HG03064 (cell line): Measurements from ENCODE around the gene PEX14.

Experiments
- ATAC-seq: cut with Tn5 transposase; IDR thresholded peaks from one replicate; pipeline ENCODE4 v1.9.1; 2021; ENCODE audit warnings: low read depth; ENCODE audit not compliant: unreplicated experiment

PEX14 gene

DNA sequence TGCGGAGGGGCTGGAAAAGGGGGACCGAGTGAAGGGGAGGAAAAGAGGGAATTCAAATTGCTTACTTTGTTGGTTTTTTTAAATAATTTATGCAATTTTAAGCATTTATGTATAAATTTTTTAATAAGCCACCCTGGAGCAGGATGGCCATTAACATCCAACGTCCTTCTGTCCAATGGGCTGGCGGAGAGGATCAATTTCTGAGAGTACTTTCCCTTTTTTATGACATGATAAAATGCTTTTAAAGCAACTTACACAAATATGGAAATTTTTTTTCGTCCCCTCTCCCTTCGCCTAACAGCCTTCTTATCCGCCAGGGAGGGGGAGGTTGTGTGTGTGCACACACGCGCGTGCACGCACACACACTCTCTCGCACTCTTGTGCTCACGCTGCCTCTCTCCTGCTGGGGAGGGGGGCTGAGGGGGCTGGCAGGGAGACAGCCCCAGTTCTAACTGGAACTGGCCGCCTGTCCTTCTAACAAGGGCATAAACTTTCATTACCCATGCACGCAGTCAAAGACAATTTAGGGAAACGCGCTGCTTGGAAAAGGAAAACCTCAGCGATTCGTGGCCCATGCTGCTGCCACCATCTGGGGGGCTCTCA, 198.5 kb downstream of the PEX14 start:
- no peak for ATAC-seq

- no peak for ATAC-seq
Observed at GRCh38 chr1:10674222-10674621, 199.5 kb downstream of the PEX14 start.

- no peak for ATAC-seq
Observed at GRCh38 chr1:10674700-10675609, 200.2 kb downstream of the PEX14 start.

DNA sequence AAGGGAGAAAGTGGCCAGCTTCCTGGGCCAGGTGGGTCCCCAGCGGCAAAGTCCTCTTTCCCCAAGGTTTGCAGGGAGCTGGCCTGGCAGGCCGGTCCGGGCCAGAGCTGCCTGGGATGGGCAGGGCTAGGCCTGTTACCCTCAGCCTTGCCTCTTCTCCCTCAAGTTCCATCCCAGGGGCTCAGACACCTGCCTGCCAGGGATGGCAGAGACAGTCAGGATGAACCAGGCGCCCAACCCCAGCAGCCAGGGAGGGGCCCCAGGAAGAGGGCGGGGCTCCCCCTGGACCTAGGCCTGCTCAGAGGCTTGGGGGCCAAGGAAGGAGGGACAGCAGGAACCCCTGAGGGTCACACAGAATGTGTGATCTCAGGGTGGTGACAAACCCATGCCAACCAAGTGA, 201.1 kb downstream of the PEX14 start:
- no peak for ATAC-seq

GRCh38 chr1:10676963-10677362, 202.2 kb downstream of the PEX14 start:
- no peak for ATAC-seq

DNA sequence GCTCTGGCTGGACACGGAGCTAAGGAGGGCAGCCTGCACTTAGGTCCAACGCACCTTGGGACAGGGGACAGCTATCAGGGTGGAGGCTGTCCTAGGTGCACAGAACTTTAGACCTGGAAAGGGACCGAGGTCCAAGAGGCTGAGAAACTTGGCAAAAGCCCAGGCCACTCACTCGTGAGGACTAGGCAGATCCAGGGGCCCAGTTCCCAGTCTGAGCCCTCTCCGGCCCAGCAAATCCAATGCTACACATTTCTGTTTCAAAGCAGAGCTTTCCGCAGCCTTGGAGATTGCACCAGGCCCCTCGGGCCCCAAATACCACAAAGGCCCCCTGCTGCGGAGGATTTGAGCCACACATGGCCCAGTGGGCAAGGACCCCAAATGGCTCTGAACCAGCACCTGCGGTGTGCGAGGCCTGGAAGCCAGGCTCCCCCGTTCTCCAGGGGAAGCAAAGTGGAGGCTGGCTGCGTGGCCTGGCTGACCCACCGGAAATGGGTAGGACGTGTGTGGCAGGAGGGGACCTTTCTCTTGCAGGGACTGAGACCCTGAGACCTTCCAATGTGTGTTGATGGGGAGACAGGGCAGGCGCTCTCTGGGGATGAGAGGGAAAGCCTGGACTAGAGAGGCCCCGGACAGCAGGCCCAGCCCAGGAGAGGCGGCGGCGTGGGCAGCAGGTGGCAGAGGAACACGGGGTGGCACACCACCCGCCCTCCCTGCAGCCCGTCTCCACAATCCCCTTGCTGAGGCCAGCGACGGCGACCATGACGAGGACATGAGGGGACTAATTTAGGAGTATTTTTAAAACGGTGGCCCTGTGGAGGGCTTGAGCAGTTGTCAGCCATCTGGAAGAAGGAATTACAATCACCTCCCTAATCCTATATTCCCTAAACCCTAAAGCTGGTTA, 203.0 kb downstream of the PEX14 start:
- no peak for ATAC-seq

DNA sequence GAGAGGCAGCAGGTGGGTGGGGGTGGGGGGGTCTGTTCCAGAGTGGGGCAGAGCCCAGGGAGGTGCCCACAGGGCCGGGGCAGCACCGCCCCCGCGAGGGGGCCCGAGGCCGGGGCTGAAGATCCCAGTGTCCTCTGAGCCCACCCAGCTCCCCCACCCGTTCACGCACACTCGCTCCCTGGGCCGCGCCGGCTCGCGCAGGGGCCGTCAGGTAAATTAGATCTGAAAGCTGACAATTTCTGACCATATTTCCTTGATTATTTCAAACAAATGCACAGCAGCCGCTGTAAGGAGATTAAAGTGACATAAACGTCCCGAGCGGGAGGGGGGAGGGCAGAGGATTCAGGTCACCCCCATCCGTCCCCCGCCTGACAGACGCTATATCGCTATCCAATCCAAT, 203.7 kb downstream of the PEX14 start:
- no peak for ATAC-seq

DNA sequence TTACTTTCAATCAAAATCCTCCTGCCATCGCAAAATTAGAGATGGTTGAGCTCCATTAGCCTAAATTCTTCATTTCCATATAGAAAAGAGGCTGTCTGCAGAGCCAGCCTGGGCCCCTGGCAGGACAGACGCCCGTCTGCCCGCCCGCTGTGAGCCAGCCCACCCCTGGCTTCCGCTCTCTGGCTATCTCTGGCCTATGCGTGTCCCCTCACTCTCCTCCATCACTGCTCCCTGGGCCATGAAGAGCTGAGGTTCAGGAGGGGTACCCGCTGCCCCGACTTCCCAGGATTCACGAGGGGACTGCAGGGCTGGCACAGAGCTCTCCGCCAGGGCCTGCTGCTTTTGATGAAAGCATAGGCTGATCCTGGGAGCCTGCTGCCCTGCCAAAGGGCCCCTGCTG, 204.1 kb downstream of the PEX14 start:
- no peak for ATAC-seq

DNA sequence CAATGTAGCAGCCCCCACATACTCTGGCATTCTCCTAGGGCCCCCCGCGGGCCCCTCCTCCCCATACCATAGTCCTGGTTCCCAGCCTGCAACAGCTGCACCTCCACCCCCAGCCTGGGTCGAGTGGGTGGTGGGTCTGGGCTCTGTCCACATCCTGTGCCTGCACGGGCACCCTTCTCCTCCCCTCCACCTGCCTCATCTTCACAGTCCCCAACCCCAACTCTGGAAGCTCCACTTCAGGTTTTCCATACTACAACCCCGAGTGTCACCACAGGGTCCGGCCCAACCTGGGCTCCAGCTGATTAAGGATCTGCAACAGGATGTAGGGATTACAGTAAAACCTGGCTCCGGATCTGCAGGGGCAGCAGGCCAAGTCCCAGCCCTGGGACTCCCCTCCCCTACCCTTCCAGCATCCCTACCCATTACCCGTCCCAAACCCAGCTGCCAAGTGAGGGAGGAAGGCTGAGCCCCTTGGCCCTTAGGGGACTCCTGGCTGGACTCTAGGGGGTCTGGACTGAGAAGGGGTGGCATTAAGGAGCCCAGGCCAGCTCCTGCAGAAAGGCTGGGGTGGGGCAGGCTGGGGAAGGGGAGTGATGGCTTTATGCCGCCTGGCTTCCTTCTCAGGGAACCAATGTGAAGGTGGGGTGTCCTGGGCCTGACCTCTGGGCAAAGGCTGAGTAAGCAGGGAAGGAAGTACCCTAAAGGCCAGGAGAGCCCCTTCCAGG, 204.9 kb downstream of the PEX14 start:
- no peak for ATAC-seq
